ENCODE data around the gene APOBEC3G.

Gene APOBEC3G

DNA sequence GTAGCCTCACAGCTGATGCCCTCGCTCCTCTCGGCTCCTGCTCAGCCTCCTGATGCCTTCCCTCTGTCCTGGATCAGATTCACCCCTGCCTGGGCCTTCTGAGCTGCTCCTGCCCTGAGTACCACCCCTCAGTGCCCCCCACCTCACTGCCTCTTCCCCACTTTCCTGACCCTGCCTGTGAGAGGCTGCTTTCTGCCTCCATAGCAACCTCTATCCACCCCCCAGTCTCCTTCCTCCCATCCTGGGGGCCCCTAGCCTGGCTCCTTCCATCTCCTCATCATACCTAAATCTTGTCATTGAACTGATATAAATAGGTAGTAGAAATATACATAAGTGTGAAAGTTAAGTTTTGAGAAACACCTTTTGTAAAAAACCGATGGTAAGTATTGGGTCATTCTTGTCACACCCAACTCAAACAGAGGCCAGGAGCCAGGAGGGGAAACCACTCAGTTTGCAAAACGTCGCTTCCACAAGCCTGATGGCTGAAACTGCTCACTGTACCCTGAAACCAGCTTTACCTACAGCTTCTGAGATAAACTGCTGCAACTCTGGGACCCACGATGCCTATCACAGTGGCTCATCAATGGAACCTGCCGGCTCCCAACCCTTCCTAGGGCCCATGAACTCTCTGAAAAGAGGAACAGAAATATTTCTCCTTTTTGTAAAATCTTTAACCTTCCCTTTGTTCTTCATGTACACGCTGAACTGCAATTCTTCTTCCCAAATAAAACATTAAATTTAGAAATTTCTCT is 15.2 kb downstream of the APOBEC3G start:
- DNase-seq: no peak

DNA sequence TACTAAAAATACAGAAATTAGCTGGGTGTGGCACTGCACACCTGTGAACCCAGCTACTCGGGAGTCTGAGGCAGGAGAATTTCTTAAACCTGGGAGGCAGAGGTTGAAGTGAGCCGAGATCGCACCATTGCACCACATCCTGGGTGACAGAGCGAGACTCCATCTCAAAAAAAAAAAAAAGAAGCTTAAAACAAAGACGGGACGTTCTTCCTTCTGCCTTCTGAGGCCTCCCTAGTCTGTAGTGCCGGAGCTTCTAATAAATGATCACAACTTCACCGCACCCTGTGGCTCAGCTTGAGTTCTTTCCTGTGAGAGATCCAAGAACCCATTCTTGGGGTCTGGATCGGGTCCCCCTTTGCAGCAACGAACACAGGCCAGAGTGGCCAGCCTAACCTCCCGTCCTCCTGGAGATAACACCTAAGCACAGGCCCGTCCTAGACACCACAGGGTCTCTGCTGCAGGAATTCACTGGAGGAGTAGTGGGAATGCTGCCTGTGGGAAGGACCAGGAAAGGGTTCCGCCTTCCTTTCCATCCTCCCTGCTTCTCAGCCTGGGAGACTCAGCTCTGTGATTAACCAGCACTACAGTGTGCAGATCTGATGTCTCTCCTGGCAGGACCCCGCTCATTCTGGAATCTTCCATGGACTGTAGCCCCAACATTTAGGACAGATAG is 17.8 kb downstream of the APOBEC3G start:
- DNase-seq: no peak

DNA sequence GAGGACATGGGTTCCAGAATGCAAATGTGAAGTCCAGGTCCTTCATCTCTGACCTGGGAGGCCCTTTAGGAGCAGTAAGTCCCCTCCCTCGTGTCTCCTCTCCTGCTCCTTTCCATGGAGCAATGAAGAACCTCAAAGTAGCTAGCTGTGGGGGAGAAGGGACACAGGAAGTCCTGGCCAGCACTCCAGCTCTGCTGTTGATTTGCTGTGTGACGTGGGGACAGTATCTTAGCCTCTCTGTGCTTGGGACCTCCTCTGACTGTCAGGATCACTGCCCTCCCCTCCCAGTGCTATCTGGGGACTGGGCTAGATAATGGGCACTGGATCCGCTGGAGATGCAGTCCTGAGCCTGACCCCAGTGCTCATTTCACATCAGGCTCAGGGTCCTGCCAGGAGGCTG is 18.9 kb downstream of the APOBEC3G start:
- no peak for DNase-seq

DNA sequence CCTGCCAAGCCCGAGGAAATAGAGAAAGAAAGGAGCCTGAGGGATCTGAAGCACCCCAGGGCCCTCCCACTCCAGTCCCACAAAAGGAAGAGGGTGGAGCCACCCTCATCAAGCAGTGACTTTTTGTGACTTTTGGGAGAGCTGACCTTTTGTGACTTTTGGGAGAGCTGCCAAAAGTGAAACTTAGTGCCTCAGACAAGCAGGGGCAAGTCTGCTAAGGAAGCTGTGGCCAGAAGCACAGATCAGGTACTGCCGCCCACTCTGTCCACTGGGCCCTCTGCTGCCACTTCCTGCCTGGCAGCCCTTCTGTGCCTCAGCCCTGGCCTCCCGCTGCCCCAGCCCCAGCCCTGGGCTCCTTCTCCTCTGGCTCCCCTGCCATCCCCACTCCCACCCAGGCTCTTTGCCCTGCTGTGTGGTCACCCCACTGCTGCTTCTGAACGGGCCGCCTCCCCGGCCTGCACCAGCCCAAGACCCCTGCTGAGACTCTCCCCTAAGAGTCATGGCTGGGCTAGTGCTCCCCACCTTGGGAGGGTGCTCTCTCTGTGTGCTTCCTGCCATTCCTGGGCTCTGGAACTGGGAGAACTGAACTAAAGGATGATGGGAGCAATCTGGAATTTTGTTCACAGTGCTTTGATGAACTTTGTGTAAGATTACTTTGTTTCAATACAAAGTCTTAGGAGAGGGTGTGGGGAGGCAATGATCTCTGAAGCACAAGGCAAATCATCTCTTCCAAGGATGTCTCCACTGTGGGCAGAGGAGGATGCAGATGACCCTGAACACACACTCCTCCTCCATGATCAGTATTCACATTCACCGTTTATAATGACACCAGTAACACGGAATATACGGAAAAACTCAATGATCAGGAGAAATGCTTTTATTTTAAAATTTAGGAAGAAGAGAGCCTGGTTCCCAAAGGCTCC is 20.3 kb downstream of the APOBEC3G start, which contains the start of gene APOBEC3H:
APOBEC3H (plus strand) TSS at position 147 of the 923 bp plus-strand sequence. CDS start 3,035 bp downstream, outside the sequence.
- no peak for DNase-seq

DNA sequence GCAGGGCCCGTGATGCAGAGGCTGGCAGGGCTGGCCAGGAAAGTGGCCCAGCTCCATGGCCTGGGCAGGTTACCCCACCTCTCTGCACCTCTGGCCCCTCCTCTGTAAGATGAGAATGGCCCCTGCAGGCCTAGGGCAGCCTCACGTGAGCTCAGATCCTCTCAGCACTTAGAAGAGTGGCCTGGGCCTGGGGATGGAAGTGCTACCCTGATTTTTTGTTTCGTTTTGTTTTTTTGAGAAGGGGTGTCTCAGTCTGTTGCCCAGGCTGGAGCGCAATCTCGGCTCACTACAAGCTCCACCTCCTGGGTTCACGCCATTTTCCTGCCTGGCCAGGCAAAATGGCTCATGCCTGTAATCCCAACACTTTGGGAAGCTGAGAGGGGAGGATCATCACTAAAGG is 21.0 kb downstream of the APOBEC3G start:
- no peak for DNase-seq

DNA sequence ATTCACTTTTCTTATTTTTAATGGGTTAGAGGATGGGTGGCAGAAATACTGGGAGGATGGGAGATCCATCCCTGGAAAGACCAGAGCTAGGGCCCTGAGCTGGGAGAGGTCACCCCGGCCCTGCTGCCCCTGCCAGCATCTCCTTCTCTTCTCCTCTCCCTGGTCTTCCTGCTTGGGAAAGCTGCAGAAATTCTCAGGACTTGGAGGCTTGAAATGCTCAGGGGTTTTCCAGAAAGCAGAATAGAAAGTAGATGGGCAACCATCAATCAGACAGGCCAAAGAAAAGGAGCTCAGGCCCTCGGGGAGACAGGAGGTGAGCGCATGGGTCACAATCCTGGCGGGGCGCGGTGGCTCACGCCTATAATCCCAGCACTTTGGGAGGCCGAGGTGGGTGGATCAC is 21.5 kb downstream of the APOBEC3G start:
- no peak for DNase-seq

DNA sequence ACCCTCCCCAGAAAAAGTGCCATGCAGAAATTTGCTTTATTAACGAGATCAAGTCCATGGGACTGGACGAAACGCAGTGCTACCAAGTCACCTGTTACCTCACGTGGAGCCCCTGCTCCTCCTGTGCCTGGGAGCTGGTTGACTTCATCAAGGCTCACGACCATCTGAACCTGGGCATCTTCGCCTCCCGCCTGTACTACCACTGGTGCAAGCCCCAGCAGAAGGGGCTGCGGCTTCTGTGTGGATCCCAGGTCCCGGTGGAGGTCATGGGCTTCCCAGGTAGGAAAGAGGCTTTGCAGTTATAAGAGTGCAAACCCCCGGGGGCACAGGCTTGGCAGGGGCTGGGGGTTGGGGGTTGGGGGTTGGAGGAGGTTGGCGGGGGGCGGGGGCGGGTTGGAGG is 24.2 kb downstream of the APOBEC3G start:
- no peak for DNase-seq

DNA sequence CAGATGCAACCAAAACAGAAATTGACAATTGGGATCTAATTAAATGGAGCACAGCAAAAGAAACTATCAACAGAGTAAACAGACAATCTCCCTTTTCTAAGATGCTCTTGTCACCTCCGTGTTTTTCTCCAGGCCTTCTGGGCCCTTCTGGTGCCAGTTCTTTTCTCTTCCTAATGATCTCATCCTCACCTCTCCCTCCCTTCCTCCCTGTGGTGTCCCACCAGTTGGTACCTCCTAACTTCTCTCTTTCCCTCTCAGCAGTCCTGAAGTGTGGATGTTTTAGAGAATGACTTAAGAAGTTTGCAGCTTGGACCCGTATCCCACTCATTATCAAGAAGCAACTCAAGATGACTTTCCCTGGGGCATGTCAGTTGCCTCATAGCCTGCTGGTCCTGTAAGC is 26.4 kb downstream of the APOBEC3G start:
- no peak for DNase-seq

DNA sequence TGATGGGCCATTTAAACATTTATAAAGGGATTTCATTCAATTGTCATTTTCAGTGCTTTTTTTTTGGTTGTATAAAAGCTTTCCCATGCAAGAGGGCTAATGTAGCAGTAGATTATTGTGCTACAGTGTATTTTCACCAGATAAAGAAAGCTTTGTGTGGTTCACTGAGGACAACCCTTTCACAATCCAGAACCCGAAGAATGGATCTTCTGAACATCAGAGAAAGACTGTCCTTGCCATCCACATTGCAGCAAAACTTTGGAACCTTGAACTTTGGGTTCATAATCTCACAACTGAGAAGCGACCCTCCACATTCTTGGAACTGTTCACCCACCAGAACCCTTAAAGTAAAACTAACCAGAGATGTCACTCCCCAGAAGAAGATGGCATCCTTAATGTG is 29.3 kb downstream of the APOBEC3G start:
- no peak for DNase-seq

DNA sequence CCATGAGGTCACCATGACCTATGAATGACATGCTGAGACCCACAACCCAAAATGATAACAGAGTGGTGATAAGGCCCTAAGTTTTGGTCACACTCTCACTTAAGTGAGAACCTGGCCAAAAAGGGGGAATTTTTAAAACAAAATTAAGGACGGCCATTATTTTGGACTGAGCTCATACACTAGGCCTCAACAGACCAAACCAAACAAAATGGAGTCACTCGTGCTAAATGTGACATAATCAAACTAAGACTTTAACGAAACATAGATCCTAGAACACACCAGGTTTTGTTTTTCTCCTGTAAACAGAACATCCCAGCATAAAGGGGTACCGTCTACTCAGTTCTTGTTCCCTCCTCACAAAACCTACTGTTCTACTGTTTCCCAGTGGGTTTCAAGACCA is 31.4 kb downstream of the APOBEC3G start:
- no peak for DNase-seq

DNA sequence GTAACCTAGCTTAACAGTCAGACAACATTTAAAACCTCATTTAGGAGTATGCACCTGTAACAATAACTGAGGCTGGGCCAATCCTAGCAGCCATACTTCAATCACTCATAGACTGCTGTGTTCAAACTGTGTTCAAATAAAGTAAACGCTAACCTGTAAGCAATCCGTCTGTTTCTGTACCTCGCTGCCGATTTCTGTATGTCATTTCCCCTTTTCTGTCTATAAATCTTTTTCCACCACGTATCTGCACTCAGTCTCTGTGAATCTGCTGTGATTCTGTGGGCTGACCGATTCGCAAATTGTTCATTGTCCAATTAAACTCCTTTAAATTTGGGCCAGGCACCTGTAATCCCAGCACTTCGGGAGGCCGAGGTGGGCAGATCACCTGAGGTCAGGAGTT is 32.3 kb downstream of the APOBEC3G start:
- no peak for DNase-seq

DNA sequence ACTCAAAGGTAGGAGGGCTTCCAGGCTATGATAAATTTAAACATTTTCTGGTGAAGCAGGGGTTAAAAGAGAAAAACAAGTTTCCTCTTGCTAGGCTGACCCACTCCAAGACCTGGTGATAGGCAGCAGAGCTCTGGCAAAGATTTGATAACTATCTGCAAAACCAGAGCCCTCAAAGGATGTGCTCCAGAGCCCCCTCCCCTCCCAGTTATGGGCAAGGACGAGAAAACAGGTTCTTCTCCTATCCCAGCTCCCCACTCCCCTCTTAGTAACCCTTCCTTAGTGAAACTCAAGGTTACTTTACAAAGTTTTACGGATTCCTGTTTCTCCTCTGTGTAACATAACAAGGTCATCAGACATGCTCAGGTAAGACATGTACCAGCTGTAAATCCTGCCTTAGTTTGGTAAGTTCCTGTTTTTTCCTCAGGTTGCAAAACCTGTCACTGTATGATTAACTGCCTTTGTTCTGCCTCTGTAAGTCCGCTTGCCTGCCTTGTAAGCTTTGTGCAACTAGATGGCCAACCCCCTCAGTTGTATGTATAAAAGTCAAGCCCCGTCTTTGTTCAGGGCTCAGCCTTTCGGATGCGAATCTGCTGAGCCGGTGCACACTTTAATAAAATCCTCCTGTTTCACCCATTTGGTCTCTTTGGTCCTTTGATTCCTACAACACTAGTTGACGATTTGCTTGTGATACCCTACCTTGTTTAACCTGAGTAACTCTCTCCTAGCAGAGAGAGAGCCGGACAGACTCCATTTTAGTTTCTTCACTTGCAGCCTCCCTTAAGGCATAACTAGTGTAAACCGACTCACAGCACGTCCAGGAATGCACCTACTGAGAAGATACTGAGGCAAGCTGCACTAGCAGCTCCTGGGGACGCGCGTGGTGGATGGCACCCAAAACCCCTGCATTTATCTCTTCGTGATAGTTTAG is 33.8 kb downstream of the APOBEC3G start:
- DNase-seq: no peak

DNA sequence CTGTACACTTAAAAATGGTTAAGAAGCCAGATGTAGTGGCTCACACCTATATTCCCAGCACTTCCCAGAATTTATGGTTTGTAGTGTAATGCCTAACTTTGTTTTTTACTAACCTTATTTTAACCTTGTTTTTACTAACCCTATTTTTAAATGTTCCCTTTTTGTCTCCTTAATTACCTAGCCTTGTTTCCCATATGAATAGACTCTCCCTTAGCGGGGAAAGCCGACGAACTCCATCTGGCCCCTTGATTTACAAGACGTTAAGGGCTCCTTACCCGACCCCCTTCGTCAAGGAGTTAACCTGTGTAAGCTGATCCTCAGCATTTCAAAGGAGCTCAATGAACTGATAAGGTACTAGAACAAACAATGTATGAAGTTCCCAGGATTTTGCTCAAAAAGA is 37.0 kb downstream of the APOBEC3G start:
- no peak for DNase-seq

DNA sequence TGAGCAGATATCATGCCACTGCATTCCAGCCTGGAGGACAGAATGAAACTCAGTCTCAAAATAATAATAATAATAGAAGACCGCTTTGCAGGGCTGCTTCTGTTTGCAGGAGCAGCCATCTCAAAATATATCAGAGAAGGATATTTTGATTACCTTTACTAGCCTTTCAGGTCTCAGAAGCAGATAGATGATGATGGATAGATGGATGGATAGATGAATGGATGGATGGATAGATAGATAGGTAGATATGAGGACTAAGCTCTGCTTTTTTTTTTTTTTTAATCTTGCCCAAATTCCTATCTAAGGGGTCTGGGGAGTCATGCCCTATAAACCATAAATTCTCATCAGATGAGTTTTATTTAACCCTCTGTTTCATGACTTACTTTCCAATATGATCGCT is 38.5 kb downstream of the APOBEC3G start:
- DNase-seq: no peak

DNA sequence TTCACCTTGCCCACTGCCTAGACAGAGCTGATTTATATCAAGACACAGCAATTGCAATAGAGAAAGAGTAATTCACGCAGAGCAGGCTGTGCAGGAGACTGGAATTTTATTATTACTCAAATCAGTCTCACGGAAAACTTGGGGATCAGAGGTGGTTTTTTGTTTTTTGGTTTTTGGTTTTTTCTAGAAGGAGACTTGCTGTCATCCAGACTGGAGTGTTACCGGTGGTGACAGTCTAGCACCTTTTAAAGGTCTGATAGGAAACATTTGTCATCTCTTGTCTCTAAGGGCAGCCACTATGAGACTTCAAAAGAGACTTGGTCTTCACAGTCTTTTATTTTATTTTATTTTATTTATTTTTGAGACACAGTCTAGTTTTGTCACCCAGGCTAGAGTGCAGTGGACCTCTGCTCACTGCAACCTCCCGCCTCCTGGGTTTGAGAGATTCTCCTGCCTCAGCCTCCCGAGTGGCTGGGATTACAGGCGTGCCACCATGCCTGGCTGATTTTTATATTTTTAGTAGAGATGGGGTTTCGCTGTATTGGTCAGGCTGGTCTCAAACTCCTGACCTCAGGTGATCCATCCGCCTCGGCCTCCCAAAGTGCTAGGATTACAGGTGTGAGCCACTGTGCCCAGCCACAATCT is 39.0 kb downstream of the APOBEC3G start:
- no peak for DNase-seq

DNA sequence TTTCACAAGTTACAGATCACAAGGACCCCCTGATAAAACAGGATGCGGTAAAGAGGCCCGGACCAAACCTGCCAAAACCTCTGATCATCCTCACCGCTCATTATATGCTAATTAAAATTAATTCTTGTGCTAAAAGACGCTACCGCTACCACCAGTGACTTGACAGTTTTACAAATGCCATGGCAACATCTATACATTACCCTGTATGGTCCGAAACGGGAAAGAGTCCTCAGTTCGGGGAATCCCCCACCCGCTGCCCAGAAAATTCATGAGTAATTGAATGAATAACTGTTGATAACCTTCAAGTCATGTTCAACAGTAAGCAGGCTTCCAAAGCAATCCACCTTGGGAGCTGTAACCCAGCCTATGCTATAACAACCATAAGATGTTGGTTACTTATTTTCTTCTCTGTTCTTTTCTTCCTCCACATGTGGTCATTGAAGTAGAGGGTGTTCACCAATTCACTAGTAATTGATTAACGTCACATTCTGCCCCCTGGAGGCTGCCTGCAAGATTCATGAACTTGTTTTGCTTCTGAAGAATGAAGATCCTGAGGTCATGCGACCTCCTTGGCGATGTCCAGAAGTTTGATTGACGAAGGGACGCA is 40.6 kb downstream of the APOBEC3G start:
- no peak for DNase-seq

DNA sequence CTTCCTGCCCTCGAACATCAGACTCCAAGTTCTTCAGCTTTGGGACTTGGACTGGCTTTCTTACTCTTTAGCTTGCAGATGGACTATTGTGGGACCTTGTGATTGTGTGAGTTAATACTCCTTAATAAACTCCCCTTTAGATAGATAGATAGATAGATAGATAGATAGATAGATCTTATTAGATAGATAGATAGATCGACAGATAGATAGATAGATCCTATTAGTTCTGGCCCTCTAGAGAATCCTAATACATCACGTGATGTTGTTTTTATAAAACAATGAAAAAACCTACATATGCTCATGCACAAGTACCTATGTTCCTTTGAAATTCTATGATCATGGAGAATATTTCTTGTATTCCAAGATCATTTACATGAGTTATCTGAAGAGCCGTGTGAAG is 43.9 kb downstream of the APOBEC3G start:
- DNase-seq: no peak

DNA sequence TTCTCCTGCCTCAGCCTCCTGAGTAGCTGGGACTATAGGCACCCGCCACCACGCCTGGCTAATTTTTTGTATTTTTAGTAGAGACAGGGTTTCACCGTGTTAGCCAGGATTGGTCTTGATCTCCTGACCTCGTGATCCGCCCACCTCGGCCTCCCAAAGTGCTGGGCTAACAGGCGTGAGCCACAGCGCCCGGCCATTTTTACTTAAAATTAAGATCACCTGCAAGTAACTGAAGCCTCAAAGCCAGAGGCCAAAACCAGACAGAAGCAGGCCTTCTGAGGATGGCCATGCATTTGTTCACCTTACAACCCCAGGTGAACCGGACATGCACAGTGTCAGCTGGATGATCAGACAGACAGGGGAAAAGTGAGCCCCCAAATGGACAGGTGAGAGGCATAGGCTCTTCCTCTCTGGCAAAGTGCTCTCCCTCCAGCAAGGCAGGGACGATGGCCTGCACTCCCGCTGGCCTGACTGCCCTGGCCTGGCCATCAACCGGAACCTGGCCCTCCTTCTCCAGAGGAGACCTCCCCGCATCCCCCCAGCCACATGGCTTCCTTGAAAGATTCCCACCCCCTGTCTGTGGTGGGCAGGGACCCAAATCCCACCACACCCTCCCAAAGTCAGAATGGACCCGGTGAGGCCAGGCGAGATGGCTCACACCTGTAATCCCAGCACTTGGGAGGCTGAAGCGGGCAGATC is 45.8 kb downstream of the APOBEC3G start:
- no peak for DNase-seq

DNA sequence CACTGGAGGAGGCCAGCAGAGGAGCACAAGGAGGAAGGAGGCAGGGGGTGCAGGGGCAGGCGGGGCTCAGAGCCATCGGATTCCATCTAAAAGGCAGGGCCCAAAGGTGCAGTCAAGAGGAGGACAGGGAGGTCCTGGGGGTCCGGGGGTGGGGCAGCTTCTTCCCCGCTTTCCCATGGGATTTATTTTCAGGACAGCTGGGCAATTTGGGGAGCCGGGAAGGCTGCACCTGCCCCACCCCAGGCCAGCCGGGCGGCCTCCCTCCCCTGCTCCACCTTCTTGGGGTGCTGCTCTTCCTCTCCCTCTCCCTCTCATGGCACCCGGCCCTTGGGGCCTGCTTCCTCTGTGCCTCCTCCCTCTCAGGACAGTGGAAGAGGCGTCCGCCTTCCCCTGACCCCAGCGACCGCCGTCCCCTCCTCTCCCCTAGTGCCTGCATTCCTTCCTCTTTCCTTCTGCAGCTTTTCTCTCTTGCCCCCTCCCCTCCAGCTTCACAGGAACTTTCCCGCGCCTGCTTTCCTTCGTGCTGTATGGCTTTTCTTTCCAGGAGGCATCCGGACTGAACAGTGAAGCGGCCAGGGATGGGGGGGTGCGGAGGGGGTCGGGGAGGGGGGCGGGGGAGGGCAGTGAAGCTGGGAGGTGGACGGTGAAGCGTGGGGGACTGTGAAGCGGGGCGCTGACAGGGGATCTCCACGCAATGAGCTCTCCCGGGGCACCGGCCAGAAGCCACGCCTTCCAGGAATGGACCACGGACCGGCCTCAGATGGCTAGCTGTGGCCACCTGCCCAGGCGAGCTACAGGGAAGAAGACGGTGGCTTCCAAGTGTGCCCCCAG is 46.9 kb downstream of the APOBEC3G start:
- DNase-seq: no peak

DNA sequence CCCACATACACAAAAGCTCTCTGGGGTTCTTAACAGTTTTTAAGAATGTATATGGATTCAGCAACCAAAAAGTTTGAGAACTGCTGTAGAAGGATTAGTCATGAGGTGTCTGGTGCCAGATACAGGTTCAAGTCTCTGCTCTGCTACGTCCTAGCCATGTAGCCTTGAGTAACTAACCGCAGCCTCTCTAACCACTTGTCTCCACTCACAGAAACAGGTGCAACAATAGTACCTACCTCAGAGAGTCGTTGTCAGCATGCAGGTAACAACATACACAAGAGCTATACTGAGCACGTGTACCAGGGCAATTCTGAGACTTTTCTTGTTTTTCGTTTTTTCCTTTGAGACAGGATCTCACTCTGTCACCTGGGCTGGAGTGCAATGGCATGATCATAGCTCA is 48.5 kb downstream of the APOBEC3G start:
- no peak for DNase-seq
